Gastrocnemius medialis (tissue), 4 donors: Measurements from ENCODE around the gene MTERF1.

Experiments used
- POLR2A ChIP-seq, 2 donors: fragments of 450-650 bp; IDR thresholded peaks; one replicate each; pipeline ENCODE4 v1.6.1; 2017; ENCODE audit warnings: antibody characterized with exemption in 2 of 2, mild to moderate bottlenecking in 2 of 2, moderate library complexity in 2 of 2
- TF ChIP-seq, protein P1 (sequence below), 5 experiments: fragments of 450-650 bp in 3 of 5; fragments of 200-600 bp in 2 of 5; sonication (generic) in 2 of 5; IDR thresholded peaks in 4 of 5; conservative IDR thresholded peaks in 1 of 5; 1 replicate in 4 of 5; 2 replicates in 1 of 5; pipeline ENCODE4 v1.5.1; 2016 to 2019; ENCODE audit warnings: antibody characterized with exemption in 5 of 5, mild to moderate bottlenecking in 3 of 5, moderate library complexity in 3 of 5

- TF ChIP-seq, protein P1, sequence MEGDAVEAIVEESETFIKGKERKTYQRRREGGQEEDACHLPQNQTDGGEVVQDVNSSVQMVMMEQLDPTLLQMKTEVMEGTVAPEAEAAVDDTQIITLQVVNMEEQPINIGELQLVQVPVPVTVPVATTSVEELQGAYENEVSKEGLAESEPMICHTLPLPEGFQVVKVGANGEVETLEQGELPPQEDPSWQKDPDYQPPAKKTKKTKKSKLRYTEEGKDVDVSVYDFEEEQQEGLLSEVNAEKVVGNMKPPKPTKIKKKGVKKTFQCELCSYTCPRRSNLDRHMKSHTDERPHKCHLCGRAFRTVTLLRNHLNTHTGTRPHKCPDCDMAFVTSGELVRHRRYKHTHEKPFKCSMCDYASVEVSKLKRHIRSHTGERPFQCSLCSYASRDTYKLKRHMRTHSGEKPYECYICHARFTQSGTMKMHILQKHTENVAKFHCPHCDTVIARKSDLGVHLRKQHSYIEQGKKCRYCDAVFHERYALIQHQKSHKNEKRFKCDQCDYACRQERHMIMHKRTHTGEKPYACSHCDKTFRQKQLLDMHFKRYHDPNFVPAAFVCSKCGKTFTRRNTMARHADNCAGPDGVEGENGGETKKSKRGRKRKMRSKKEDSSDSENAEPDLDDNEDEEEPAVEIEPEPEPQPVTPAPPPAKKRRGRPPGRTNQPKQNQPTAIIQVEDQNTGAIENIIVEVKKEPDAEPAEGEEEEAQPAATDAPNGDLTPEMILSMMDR (IDR thresholded peaks at IDR 0.05 in 4 of 5, conservative IDR thresholded peaks at IDR 0.05 in 1 of 5) = no peak
- no peak for TF ChIP-seq POLR2A (IDR thresholded peaks at IDR 0.05)
These were observed 54.1 kb downstream of the MTERF1 start for GRCh38 chr7:91826377-91826776.
